Liver (tissue), 9 donors: ENCODE measurements around the gene DNAJA3. TPM values are rescaled to one million over a fixed set of nuclear protein-coding genes. Genes with fewer than 3 reads are reported as not detected.

Source experiments
- DNase-seq: peaks from one replicate; pipeline ENCODE4 v3.0.0-alpha.2; 2017; ENCODE audit warnings: low spot score
- H3K27ac ChIP-seq, 2 donors: one replicate each; pipeline ENCODE4 v1.7.0; 2013; ENCODE audit warnings: inconsistent platforms in 2 of 2, low read length in 2 of 2, control low read depth in 1 of 2, low read depth in 1 of 2, mild to moderate bottlenecking in 1 of 2
- H3K27me3 ChIP-seq, 4 donors: one replicate each; pipeline versions ENCODE4 v1.6.1 to v1.7.0; 2013; ENCODE audit warnings: low read length in 3 of 4, inconsistent platforms in 1 of 4, mild to moderate bottlenecking in 1 of 4, moderate library complexity in 1 of 4; ENCODE audit not compliant: control insufficient read depth in 4 of 4, insufficient read depth in 4 of 4
- H3K36me3 ChIP-seq, 4 donors: one replicate each; pipeline versions ENCODE4 v1.6.1 to v1.7.0; 2013; ENCODE audit warnings: low read length in 3 of 4, mild to moderate bottlenecking in 3 of 4, low read depth in 1 of 4, moderate library complexity in 1 of 4; ENCODE audit not compliant: control insufficient read depth in 4 of 4, insufficient read depth in 3 of 4
- H3K4me1 ChIP-seq, 4 donors: one replicate each; pipeline versions ENCODE4 v1.6.1 to v1.7.0; 2013; ENCODE audit warnings: low read length in 3 of 4, mild to moderate bottlenecking in 3 of 4, moderate library complexity in 1 of 4; ENCODE audit not compliant: control insufficient read depth in 4 of 4, insufficient read depth in 4 of 4
- H3K4me3 ChIP-seq, 3 donors: one replicate each; pipeline versions ENCODE4 v1.6.1 to v1.7.0; 2013; ENCODE audit warnings: low read length in 3 of 3, control low read depth in 1 of 3, low read depth in 1 of 3, mild to moderate bottlenecking in 1 of 3
- H3K9ac ChIP-seq, 2 donors: one replicate each; pipeline ENCODE4 v1.7.0; 2013; ENCODE audit warnings: low read length in 2 of 2, mild to moderate bottlenecking in 2 of 2, moderate library complexity in 2 of 2, control low read depth in 1 of 2, low read depth in 1 of 2
- H3K9me3 ChIP-seq, 4 donors: one replicate each; pipeline versions ENCODE4 v1.6.1 to v1.7.0; 2013; ENCODE audit warnings: low read length in 3 of 4; ENCODE audit not compliant: control insufficient read depth in 4 of 4
- EGR1 ChIP-seq, 2 donors: IDR thresholded peaks; 2 replicates each; pipeline ENCODE4 v1.6.1; 2016 to 2018; ENCODE audit warnings: antibody characterized with exemption in 2 of 2, low read depth in 2 of 2
- FOXA1 ChIP-seq: IDR thresholded peaks from 2 replicates; pipeline ENCODE4 v1.6.1; 2016; ENCODE audit warnings: antibody characterized with exemption
- HNF4A ChIP-seq, 2 donors: conservative IDR thresholded peaks; 2 replicates each; pipeline ENCODE4 v1.6.1; 2016; ENCODE audit warnings: antibody characterized with exemption in 2 of 2, mild to moderate bottlenecking in 2 of 2
- NR2F2 ChIP-seq: IDR thresholded peaks from 2 replicates; pipeline ENCODE4 v1.6.1; 2016; ENCODE audit warnings: antibody characterized with exemption
- RAD21 ChIP-seq, 2 donors: IDR thresholded peaks; 2 replicates each; pipeline ENCODE4 v1.6.1; 2016; ENCODE audit warnings: antibody characterized with exemption in 2 of 2, mild to moderate bottlenecking in 2 of 2
- TAF1 ChIP-seq: conservative IDR thresholded peaks from 2 replicates; pipeline ENCODE4 v1.6.1; 2016; ENCODE audit warnings: antibody characterized with exemption, mild to moderate bottlenecking
- WGBS: extraction: QIAGEN DNeasy Blood & Tissue Kit; methylation state at CpG from one replicate; pipeline ENCODE4 v1.1.7; 2013; 5-methylcytosine and 5-hydroxymethylcytosine counted together
- polyA plus RNA-seq, 2 donors: library from polyadenylated mRNA; stranded (reverse) in 1 of 2; unstranded in 1 of 2; fragments of 200-250 nt in 1 of 2; fragments of >200 nt in 1 of 2; fragmentation: Nextera tagmentation in 1 of 2; extraction: Ambion mirVana in 1 of 2; gene quantifications; one replicate each; pipeline versions ENCODE4 v1.2.1 to v1.2.3, GENCODE V29; 2013 to 2015
- total RNA-seq, 2 donors: library from RNA; depleted of rRNA; stranded (reverse); fragments of >200 nt; gene quantifications; one replicate each; pipeline ENCODE4 v1.2.3, GENCODE V29; 2014
- TF ChIP-seq, protein P1 (sequence below): IDR thresholded peaks from 2 replicates; pipeline ENCODE4 v1.6.1; 2016; ENCODE audit warnings: antibody characterized with exemption
- TF ChIP-seq, protein P2 (sequence below): IDR thresholded peaks from 2 replicates; pipeline ENCODE4 v1.6.1; 2016; ENCODE audit warnings: antibody characterized with exemption, mild to moderate bottlenecking
- TF ChIP-seq, protein P3 (sequence below): fragments of 150-350 bp; IDR thresholded peaks from 2 replicates; pipeline ENCODE4 v1.5.1; 2017; ENCODE audit warnings: improper control_type of control experiment, low read depth, low read length; ENCODE audit not compliant: missing input control
- donor health status: healthy.
- donor health status: healthy.
- donor health status: healthy.
- donor health status: healthy.
- donor health status: healthy.

DNAJA3 gene
- total and polyA plus RNA-seq, 4 donors: 39.6 to 86.3 (median 65.6) TPM

DNA sequence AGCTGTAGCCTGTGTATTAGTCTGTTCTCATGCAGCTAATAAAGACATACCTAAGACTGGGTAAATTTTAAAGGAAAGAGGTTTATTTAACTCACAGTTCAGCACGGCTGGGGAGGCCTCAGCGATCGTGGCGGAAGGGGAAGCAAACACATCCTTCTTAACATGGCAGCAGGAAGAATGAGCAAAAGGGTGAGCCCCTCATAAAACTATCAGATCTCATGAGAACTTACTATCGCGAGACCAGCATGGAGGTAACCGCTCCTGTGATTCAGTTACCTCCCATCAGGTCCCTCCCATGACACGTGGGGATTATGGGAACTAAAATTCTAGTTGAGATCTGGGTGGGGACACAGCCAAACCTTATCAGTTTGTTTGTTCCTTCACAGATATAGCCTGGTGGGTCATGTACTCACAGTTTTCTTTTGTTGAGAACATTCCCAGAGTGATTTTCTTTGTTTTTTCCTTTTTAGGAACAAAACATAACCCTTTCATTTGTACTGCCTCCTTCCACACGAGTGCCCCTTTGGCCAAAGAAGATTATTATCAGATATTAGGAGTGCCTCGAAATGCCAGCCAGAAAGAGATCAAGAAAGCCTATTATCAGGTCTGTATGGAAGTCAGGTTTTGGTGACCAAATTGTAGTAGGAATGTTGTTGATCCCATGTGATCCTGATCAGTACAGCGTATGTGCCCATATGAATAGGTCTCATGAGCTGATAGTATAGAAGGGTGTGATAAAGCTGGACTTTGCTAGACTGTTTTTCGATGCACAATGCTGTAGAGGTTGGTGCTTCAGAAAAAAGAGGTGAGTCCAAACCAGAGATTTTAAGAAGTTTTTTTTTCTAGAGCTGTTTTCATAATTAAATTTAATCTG is 8.5 kb downstream of the DNAJA3 start:
- 85% methylated on average over 12 of the region's 12 CpGs for WGBS
- Histone ChIP-seq H3K36me3 (peaks cover 12 to 40% (median 32%) of the 10 kb centered on the region in 4 donors), H3K4me3 (no peak overlapping the region), H3K27me3 (no peaks in the 10 kb centered on the region), H3K4me1 (no peaks in the 10 kb centered on the region), H3K9ac (no peak overlapping the region), H3K27ac (peak overlapping the region in 1 of 2 donors; percentile 7), H3K9me3 (no peaks in the 10 kb centered on the region)
- DNase-seq: no peak
- TF ChIP-seq NR2F2 (peak; percentile 26), RAD21 (IDR thresholded peaks at IDR 0.05) (no peak), FOXA1 (no peak)
- TF ChIP-seq, protein P1, sequence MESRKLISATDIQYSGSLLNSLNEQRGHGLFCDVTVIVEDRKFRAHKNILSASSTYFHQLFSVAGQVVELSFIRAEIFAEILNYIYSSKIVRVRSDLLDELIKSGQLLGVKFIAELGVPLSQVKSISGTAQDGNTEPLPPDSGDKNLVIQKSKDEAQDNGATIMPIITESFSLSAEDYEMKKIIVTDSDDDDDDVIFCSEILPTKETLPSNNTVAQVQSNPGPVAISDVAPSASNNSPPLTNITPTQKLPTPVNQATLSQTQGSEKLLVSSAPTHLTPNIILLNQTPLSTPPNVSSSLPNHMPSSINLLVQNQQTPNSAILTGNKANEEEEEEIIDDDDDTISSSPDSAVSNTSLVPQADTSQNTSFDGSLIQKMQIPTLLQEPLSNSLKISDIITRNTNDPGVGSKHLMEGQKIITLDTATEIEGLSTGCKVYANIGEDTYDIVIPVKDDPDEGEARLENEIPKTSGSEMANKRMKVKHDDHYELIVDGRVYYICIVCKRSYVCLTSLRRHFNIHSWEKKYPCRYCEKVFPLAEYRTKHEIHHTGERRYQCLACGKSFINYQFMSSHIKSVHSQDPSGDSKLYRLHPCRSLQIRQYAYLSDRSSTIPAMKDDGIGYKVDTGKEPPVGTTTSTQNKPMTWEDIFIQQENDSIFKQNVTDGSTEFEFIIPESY: peak; percentile 83

DNA sequence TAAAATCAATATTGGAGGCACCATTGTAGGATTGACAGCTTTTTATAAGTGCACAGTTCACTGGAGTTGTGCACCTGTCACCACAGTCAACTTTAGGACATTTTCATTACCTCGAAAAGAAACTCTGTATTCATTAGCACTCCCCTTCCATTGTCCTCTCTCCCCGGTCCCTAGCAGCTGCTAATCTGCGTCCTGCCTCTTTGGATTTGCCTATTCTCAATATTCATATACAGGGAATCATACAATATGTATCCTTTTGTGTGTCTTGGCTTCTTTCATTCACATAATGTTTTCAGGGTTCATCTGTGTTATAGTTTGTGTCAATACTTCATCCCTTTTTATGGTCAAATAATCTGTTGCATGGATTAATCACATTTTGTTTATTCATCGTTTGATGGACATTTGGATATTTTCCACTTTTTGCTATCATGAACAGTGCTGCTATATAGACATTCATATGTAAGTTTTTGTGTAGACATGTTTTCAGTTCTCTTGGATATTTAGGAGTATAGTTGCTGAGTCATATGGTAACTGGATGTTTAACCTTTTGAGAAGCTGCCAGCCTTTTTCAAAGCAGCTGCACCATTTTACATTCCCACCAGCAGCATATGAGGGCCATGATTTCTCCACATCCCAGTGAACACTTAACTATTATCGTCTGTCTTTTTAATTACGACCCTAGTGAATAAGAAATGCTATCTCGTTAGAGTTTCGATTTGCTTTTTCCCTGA is 9.8 kb downstream of the DNAJA3 start:
- Histone ChIP-seq H3K9ac (no peak overlapping the region), H3K27me3 (no peaks in the 10 kb centered on the region), H3K4me1 (no peaks in the 10 kb centered on the region), H3K4me3 (no peak overlapping the region), H3K36me3 (peaks cover 12 to 51% (median 40%) of the 10 kb centered on the region in 4 donors), H3K27ac (no peak overlapping the region), H3K9me3 (no peaks in the 10 kb centered on the region)
- TF ChIP-seq, protein P2, sequence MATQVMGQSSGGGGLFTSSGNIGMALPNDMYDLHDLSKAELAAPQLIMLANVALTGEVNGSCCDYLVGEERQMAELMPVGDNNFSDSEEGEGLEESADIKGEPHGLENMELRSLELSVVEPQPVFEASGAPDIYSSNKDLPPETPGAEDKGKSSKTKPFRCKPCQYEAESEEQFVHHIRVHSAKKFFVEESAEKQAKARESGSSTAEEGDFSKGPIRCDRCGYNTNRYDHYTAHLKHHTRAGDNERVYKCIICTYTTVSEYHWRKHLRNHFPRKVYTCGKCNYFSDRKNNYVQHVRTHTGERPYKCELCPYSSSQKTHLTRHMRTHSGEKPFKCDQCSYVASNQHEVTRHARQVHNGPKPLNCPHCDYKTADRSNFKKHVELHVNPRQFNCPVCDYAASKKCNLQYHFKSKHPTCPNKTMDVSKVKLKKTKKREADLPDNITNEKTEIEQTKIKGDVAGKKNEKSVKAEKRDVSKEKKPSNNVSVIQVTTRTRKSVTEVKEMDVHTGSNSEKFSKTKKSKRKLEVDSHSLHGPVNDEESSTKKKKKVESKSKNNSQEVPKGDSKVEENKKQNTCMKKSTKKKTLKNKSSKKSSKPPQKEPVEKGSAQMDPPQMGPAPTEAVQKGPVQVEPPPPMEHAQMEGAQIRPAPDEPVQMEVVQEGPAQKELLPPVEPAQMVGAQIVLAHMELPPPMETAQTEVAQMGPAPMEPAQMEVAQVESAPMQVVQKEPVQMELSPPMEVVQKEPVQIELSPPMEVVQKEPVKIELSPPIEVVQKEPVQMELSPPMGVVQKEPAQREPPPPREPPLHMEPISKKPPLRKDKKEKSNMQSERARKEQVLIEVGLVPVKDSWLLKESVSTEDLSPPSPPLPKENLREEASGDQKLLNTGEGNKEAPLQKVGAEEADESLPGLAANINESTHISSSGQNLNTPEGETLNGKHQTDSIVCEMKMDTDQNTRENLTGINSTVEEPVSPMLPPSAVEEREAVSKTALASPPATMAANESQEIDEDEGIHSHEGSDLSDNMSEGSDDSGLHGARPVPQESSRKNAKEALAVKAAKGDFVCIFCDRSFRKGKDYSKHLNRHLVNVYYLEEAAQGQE: no peak
- TF ChIP-seq HNF4A (conservative IDR thresholded peaks at IDR 0.05): no peak
- TF ChIP-seq EGR1 (IDR thresholded peaks at IDR 0.05; ENCODE audit: low read depth in 2 of 2): no peak
- TF ChIP-seq, protein P3, sequence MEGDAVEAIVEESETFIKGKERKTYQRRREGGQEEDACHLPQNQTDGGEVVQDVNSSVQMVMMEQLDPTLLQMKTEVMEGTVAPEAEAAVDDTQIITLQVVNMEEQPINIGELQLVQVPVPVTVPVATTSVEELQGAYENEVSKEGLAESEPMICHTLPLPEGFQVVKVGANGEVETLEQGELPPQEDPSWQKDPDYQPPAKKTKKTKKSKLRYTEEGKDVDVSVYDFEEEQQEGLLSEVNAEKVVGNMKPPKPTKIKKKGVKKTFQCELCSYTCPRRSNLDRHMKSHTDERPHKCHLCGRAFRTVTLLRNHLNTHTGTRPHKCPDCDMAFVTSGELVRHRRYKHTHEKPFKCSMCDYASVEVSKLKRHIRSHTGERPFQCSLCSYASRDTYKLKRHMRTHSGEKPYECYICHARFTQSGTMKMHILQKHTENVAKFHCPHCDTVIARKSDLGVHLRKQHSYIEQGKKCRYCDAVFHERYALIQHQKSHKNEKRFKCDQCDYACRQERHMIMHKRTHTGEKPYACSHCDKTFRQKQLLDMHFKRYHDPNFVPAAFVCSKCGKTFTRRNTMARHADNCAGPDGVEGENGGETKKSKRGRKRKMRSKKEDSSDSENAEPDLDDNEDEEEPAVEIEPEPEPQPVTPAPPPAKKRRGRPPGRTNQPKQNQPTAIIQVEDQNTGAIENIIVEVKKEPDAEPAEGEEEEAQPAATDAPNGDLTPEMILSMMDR: no peak
- TF ChIP-seq TAF1: no peak
- DNase-seq: no peak
- WGBS: 83% methylated on average over 8 of the region's 8 CpGs
